NCI-H2107 treated with DMSO at 0.1 percent for 48 hours (cell line): ENCODE data around the gene CDHR4.
"Not testable (repeated sequence)": the region's sequence is repeated elsewhere in the genome, so short reads cannot be mapped to it uniquely, and the experiment has no call there.

ENCODE experiments used
- DNase-seq: peaks from one replicate; lab custom pipeline; 2025; ENCODE audit not compliant: unreplicated experiment; lab: John Stamatoyannopoulos, UW

The CDHR4 gene, protein sequence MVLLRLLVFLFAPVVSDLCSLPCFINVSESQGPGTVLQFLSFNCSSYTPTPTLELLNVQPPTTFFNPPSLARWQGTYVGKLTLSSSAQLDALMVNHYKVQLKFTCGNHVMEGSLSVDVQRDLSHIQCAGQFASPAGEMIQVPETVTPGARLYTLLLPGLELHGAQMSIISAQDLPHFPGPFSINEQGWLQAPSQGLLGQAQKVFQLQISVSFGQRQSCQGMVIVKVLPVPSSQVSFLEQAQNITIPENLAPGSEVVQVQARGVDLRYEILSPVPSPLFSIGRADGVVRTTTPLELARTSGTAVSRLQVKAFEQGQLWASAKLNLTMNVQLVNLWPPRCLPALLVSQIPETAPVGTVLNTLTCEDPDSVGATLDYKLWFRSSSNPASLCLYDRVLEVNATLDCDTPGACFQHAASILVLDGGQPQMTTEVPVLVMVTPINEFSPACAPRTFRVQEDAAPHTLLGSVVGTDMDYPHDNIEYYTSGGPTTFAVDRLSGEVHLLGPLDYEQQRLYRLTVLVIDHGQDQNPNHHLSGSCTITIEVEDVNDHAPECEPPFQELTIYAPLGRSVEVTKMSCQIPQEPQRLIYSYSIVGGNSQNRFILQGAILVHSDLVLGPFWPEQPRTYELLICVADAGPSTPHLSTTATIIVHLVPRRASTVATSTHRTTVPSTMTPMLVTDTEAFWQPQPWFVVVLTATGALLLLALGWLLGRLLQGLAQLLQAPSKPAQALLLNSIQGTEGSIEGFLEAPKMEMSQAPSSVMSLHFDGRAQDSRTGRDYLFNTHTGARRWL

GRCh38 chr3:49799761-49800160, at the start of gene CDHR4:
Gene CDHR4 (minus strand): TSS chr3:49799873. CDS start chr3:49799812, 61 bp downstream.
- no peak for DNase-seq

DNA sequence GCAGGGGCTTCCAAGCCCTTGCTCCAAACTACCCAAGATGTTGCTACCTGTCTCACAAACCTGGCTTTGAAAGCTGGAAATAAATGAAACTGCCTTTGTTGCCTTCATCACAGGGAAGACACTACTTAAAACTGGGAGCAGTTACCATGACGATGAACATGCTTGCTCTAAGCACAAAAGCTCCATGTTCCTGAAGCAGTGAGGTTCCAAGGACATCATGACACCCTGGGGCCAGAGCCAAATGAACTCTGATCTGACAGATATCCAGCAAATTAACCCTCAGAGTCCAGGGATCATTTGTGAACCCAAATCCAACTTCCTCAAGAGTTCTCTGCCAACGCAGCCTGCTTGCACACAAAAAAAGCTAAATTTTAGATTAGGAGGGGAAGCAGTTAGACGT, 46.0 kb upstream of the CDHR4 start:
- no peak for DNase-seq

- DNase-seq, result no peak
These were observed 45.0 kb upstream of the CDHR4 start for GRCh38 chr3:49844464-49845183.

DNA sequence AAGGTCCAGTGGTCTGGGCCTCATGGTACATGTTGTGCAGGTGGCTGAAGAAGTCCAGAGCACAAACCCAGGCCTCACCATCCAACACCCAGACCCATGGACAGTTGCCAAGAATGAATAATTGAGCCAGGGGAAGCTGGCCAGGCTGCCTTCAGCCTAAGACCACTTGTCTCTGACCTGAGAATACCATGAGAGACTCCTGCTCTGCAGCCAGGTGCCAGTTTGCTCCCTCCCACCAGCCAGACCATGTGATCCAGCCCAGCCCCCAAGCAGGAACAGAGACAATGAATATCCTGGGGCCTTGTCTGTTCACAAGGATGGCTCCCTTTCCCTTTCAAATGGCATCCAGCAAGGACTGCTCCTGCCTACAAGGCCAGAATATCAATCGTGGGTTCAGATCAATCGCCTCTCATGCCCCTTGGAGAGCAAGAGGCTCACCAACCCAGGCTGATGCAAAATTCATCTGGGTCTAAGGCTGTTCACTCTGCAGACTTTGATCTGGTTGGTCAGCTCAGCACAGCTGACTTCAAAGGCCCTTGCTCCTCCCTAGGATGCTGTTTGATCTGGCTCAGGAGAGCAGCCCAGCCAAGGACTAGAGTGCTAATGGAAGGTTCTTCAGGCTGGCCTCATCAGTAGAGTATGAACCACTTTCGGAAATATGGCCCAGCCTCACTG, 43.3 kb upstream of the CDHR4 start:
- no peak for DNase-seq

GRCh38 chr3:49841806-49842205, 42.1 kb upstream of the CDHR4 start:
- no peak for DNase-seq

DNA sequence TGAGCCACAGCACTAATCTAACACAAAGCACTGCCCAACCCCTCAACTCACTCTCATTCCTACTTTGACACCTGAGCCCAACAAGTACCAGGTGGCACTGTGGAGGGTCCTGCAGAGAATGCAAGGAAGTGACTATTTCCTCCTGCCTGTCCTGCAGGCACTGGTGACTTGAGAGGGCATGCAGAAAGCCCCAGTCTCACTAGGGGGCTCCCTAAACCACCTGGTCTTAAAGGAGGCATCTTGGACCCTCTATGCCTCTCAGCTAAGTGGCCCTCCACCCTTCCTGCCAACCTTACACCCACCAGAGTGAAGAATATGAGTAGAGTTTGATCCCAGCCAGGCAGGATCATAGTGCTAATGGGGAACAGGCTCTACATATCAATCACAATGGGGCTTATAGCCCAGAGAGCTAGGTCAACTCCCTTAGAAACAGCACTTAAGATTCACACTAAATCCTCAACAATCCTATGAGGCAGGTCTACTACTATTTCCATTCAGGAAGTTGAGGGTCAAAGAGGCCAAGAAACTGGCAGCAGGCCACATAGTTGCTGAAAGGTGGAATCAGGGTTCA, 41.5 kb upstream of the CDHR4 start:
- peak; percentile 68 for DNase-seq

- no peak for DNase-seq
These were observed 40.7 kb upstream of the CDHR4 start for GRCh38 chr3:49840388-49840787.

- DNase-seq, result peak; percentile 30
These were observed 39.6 kb upstream of the CDHR4 start for GRCh38 chr3:49839193-49839809.

GRCh38 chr3:49831341-49831740, 31.7 kb upstream of the CDHR4 start:
- DNase-seq, result no peak

- no peak for DNase-seq
These were observed 26.3 kb upstream of the CDHR4 start for GRCh38 chr3:49826016-49826415.

DNA sequence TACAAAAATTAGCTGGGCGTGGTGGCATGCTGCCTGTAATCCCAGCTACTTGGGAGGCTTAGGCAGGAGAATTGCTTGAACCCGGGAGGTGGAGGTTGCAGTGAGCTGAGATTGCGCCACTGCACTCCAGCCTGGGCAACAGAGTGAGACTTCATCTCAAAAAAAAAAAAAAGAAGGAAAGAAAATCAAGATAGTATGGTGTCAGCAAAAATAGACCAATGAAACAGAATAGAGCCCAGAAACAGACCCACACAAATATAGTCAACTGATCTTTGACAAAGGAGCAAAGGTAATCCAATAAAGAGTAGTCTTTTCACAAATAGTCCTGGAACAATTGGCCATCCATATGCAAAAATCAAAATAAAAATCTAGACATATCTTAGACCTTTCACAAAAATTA, 23.5 kb upstream of the CDHR4 start:
- not testable (repeated sequence) for DNase-seq

DNA sequence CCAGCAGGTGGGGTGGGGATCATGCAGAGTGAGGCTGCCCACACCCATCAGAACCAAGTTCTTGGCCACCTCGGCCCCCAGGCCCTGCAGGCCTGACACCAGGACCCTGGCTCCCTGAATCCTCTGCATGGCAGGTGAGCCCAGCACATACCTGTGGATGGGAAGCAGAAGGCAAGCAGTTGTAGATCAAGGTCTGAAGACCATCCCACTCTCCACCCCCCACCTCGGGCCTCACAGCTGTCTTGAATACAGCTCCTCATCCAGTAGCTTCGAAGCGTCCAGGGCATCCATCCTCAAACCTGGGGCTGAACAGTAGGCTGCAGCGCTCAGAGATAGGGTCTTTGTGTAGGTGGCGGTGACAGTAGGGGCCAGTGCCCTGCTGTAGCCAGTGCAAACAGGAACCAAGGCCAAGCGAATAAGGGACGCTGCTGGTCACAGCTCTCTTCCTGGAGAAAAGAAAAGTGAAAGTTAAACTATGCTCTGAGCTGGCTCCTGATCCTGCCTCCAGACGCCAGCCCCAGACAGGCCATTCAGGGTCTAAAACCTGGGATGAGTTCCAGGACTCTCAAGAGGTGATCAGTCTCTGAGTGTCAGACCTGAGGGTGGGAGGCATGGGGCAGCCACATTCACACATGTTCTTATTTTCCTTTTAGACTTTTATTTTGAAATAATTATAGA, 14.0 kb upstream of the CDHR4 start, which contains the start of gene UBA7:
UBA7 (minus strand) TSS at position 457 of the 678 bp plus-strand sequence; CDS start at position 291, 166 bp downstream.
- DNase-seq, result no peak

DNA sequence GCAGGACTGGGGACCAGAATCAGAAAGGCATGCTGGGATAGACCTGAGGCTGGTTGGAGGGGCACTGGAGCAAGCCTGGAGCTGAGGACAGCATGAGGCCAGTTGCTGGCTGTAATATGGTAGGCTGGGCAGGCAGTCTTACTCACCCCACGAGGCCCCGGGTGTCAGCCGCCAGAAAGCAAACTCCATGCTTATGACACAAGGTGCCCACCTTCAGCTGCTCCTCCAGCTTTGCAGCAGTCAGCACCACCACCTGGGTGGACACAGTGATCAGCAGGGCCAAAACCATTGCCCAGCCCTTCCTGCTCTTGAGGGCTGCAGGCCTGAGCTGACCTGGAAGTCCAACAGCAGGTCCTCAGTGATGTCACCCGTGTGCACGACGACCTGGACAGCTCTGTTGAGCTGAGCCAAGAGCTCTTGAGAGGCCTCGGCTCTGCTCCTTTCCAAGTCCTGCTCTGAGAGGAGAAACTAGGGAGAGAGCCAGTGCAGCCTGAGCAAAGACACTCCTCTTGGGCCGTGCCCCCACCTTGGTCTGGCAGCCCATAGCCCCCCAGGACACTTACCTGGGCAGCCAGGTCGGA, 13.3 kb upstream of the CDHR4 start:
- no peak for DNase-seq

DNA sequence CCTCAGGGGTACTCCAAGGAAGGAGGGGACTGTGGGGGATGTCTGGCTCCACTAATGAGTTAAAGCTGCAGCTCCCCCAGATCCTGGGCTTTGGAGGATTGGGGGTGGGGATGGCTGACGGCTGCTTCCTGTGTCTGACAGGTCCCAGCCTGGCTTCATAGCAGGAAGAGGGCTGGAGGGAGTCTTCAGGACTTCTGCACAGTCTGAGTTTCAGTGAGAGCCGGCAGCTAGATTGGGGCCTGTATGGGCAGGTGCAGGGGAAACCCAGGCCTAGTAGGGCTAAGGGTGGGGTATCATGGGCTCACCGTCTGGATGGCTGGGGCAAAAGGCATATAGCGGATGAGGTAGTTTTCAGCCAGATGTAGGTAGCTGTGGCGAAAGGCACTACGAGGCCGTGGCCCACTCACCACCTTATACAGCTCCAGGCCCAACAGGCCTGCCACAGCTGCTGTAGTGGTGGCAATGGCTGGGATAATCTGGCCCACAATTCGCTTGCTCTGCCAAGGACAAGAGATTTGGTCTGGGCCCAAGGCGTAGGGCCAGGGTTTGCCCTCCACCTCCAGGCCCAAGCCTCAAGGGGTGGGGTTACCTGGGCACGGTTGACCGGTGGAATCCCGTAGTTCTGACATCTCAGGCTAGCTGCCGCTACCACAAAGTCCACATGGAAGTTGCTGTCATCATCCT, 7.9 kb upstream of the CDHR4 start:
- no peak for DNase-seq

GRCh38 chr3:49806850-49807249, 7.2 kb upstream of the CDHR4 start:
- DNase-seq, result no peak

DNA sequence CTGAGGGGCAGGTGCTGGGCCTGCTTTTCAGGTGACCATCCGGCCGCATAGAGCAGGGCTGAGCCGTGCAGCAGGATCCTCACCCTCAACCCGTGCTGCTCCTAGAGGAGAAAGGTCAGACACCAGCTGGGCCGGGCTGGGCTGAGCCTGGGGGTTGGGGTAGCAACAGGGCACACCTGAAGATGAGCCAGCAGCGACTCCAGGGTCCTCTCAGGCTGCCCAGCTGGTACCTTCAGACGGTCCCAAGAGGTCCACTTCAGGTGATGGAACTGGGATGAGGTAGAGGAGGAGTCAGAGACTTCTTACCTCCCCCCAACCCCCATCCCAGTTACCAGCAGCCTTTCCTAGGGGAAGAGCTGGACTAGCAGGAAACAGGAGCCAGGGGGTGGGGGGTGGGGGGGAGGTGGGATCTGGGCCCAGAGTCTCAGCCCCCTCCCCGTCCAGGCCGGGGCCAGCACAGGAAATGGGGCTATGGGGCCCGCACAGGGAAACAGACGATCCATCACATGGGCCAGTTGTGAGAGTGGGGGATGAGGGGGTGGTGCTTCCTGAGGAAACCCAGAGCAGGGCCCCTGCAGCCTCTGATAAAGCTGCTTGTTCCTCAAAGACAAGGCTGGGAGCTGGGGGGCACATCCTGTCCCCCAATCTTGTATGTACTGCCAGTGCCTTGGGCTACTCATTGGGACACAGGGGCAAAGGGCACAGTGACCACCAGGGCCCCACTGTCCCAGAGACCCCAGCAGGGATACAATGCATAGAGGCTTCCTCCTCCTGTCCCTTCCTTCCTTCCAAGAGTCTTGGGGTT, 6.4 kb upstream of the CDHR4 start:
- no peak for DNase-seq

DNA sequence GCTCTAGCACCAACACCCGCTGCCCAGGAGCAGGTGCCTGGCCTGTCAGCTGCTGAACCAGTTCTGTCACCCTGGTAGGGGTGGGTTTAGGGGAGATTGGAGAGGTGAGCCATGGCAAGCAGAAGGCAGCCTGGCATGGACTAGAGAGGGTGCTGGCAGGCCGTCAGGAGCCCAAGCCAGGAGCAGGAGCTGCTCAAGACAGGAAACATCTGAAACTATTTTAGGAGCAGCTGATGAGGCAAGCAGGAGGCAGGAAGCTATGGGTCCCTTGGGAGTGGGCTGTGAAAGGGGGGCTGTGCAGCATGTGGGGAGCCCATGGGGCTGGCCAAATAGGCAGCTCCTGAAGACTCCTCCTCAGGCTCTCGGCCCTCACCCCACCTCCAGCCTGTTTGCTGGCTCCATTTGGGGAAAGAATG, 5.7 kb upstream of the CDHR4 start:
- DNase-seq, result no peak
